Fibroblast of villous mesenchyme (primary cell): ENCODE data around the gene DYNLL1. TPM values are rescaled to one million over a fixed set of nuclear protein-coding genes. Genes with fewer than 3 reads are reported as not detected.
"Not testable (repeated sequence)": the region's sequence is repeated elsewhere in the genome, so short reads cannot be mapped to it uniquely, and the experiment has no call there.

Source experiments
- DNase-seq: peaks from one replicate; pipeline ENCODE4 v3.0.0-alpha.2; 2010; ENCODE audit warnings: low read depth
- H3K4me3 ChIP-seq: 2 replicates; pipeline ENCODE4 v1.5.1; 2011; ENCODE audit warnings: low read depth, mild to moderate bottlenecking, low read length
- total RNA-seq: library from RNA; depleted of rRNA; stranded (reverse); fragments of >200 nt; gene quantifications from 2 replicates; pipeline ENCODE4 v1.2.3, GENCODE V29; 2012
- TF ChIP-seq, protein P1 (sequence below): IDR thresholded peaks from 2 replicates; pipeline ENCODE4 v1.5.1; 2012; ENCODE audit warnings: low read depth, mild to moderate bottlenecking, low read length; ENCODE audit not compliant: insufficient read depth

The DYNLL1 gene
- total RNA-seq, 1 donor: 280 TPM

DNA sequence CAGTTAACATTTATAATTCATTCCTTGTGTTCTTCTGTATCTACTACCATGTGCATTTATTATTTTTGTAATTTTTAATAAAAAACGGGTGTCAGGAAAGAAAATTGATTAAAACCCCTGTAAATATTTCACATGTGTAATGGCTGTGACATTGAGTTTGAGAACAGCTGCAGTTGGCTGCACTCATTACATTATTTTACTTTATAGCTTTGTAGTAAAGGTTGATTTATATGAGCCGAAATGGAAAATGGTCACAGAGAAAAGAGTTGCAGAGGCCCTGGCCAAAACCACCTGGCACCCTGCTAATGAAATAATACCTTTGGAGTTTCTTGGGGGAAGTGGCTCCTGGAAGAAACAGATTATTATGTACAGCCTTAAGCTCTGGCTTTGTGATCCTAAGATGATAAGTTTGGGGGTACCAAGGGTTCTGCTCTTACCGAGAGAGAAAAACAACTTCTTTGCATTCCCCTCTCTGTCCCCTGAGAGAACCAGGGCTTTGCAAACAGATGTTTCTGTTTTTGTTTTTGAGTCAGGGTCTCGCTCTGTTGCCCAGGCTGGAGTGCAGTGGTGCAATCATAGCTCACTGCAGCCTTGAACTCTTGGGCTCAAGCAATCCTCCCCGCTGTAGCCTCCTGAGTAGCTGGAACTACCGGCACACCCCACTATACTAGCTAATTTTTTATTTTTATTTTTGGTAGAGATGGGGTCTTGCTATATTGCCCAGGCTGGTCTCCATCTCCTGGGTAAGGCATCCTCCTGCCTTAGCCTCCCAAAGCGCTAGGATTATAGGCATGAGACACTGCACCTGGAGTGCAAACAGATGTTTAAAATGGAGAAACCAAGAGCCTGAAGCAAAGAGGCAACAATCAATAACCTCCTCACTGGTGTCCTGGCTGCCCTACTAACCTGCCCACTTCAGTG is 9.7 kb upstream of the DYNLL1 start:
- TF ChIP-seq, protein P1, sequence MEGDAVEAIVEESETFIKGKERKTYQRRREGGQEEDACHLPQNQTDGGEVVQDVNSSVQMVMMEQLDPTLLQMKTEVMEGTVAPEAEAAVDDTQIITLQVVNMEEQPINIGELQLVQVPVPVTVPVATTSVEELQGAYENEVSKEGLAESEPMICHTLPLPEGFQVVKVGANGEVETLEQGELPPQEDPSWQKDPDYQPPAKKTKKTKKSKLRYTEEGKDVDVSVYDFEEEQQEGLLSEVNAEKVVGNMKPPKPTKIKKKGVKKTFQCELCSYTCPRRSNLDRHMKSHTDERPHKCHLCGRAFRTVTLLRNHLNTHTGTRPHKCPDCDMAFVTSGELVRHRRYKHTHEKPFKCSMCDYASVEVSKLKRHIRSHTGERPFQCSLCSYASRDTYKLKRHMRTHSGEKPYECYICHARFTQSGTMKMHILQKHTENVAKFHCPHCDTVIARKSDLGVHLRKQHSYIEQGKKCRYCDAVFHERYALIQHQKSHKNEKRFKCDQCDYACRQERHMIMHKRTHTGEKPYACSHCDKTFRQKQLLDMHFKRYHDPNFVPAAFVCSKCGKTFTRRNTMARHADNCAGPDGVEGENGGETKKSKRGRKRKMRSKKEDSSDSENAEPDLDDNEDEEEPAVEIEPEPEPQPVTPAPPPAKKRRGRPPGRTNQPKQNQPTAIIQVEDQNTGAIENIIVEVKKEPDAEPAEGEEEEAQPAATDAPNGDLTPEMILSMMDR: no peak
- no peak for DNase-seq
- no peak overlapping the region for H3K4me3 ChIP-seq

DNA sequence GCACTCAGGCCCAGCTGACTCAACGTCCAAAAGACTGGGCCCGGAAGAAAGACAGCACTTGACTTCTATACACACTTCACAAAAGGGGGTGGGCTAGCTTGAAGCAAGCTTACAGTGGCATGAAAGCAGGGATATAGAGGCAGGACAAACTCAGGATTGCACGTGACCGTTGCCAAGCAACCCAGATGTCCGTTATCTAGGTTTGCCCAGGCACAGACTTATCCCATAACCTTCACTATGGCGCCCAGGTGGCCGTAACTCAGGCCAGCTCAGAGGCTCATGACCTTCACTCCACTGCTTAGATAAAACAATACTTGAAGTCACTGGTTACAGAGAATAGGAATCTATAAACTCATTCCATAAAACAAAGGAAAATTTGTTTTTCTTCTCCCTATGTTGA is 8.4 kb upstream of the DYNLL1 start:
- peak; percentile 14 for DNase-seq
- not testable (repeated sequence) for H3K4me3 ChIP-seq

DNA sequence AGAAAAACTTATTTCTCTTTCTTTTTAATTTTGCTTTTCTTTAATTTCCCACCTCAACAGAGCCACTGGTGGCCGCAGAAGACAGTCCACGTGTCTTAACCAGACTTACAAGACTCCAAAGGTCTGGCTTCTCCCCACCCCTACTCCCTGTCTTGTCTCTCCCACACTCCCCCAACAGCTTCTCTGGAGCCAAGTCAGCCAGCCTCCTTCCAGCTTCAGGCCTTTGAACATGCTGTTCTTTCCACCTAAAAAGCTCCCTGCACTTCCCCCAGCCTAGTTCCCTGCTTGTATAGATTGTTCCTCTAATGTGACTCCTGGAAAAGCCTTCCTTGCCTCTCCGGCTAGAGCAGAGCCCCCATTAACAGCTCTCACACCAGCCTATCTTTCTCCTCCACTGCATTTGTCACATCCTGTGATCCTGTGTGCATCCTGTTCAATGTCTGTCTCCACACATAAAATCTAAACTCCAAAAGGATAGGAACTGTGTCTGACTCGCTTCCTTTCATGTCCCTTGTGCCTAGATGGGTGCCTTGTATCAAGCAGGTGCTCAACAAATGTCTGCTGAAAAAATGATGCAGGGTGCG is 7.8 kb upstream of the DYNLL1 start:
- DNase-seq: peak; percentile 14
- TF ChIP-seq, protein P1: no peak
- H3K4me3 ChIP-seq: no peak overlapping the region

DNA sequence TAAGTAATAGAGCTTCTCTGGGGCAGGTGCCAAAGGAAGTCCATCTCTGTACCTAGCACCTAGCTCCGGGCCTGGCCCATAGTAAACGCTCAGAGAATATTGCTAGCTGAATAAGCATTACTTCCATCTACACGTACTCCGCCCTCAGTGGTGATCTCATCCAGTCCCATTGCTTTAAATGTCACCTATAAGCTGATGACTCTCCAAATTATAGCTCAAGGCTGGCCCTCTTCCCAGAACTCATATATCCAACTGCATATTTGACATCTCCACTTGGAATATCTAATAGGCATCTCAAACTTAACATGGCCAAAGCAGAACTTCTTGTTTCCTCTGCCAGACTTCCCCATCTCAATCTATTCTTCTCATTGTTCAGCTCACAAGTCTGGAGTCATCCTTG is 6.9 kb upstream of the DYNLL1 start:
- TF ChIP-seq, protein P1: no peak
- DNase-seq: peak; percentile 15
- H3K4me3 ChIP-seq: no peak overlapping the region

DNA sequence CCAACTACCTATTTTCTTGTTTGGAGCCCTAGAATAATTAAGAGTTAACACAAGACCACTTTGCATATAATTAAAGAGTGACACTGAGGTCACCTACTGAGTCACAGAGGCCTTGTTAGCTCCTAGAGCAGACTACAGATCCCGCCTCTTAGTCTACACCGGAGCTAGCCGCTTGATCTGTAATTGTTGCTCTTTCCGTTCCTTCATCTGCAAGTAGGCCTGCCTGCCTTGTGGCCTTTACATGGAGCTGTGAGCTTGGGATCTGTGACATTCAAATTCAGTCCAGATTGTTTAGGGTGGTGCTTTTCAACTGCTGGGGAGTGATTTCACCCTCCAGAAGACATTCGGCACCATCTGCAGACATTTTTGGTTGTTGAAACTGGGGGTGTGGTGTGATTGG is 5.6 kb upstream of the DYNLL1 start:
- H3K4me3 ChIP-seq: no peak overlapping the region
- TF ChIP-seq, protein P1: no peak
- no peak for DNase-seq

DNA sequence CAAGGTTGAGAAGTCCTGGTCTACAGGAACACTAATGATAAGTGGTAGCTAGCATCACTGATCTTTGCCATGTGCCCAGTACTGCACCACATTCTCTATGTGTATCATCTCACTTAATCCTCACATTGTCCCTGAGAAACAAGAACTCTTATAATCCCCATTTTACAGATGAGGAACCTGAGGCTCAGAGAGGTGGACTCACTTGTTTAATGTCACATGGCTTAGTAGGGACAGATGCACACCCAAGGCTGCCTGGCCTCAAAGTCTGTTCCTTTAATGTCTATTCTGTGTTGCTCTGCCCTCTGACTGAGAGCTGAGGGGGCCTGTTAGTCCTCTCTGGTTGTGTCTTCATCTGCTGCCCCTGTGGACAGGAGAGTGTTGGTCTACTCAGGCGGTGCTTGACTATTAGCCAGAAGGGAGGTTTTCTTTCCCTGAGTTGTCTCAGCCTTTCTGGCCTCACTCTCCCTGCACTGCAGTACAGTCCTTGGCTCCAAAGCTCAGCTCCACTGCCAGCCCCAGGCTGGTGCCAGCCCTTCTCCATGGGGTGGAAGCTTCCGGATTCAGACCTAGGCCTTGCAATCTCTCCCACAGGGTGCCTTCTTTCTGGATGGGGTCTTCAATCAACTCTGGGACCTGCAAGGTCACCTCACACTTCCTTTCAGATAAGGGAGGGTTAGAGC is 4.9 kb upstream of the DYNLL1 start:
- TF ChIP-seq, protein P1: no peak
- DNase-seq: no peak
- no peak overlapping the region for H3K4me3 ChIP-seq

DNA sequence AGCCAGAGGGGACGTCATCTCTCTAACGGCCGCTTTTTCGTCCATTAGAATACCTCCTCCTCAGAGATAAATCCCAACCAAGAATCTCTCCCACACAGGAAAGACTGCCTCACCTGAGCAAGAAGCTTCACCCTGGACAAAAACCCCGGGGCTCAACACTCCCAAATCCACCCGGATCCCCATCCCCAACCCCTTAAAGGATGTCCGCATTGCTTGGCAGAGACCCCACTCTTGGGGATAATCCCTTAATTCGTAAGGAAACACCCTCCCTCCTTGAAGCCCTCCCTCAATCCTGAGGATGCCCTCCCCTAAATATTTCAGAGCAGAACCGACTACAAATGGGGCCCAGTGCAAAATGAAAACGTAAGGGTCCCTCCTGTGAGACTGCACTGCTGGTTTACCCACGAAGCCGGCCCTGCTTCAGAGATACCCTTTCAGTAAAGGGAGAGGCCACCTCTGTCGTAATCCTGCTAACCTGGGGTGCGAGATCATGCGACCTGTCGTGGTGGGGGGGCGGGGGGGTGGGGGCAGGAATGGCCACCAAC is 655 bp upstream of the DYNLL1 start:
- TF ChIP-seq, protein P1: no peak
- DNase-seq: peak; percentile 8
- H3K4me3 ChIP-seq: peak overlapping the region; percentile 99
